HS-5 (cell line): ENCODE results near the gene DGKD.

Experiments
- DNase-seq: peaks from one replicate; pipeline ENCODE4 v3.0.0-alpha.2; 2012; ENCODE audit warnings: low read depth

Gene DGKD

GRCh38 chr2:233446121-233446520 is 91.8 kb downstream of the DGKD start:
- no peak for DNase-seq

GRCh38 chr2:233446606-233447305 is 92.5 kb downstream of the DGKD start:
- DNase-seq, result no peak

GRCh38 chr2:233447506-233448219 is 93.4 kb downstream of the DGKD start:
- DNase-seq, result no peak

- DNase-seq, result no peak
Measured at GRCh38 chr2:233448220-233448559, 93.9 kb downstream of the DGKD start.

GRCh38 chr2:233448575-233448974 is 94.3 kb downstream of the DGKD start:
- no peak for DNase-seq

GRCh38 chr2:233449081-233449901 is 95.0 kb downstream of the DGKD start:
- no peak for DNase-seq

GRCh38 chr2:233449921-233450863 is 95.9 kb downstream of the DGKD start:
- DNase-seq, result no peak

GRCh38 chr2:233450864-233451575 is 96.7 kb downstream of the DGKD start:
- no peak for DNase-seq

DNA sequence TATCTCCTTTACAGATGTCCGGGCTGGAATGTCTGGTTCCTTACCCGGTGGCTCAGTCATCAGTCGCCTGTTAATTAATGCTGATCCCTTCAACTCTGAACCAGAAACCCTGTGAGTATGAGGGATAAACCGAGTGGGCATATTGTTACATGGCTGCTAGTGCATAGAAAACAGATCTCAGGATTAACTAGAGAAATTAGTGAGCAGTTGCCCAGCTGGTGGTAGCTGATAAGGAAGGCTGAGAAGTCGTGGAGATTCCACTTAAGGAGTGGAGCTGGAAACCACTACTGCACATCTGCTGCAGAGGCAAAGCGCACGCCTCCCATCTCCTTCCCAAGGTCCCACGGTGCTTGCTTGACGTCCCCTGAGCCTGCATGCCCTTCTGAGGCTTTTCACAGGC is 97.7 kb downstream of the DGKD start:
- DNase-seq, result no peak

- DNase-seq, result no peak
Measured at GRCh38 chr2:233453111-233453915, 99.0 kb downstream of the DGKD start.

GRCh38 chr2:233453916-233454315 is 99.6 kb downstream of the DGKD start:
- DNase-seq, result no peak

- no peak for DNase-seq
Measured at GRCh38 chr2:233455006-233455405, 100.7 kb downstream of the DGKD start.

GRCh38 chr2:233455491-233455890 is 101.2 kb downstream of the DGKD start:
- DNase-seq, result no peak

- no peak for DNase-seq
Measured at GRCh38 chr2:233456111-233456510, 101.8 kb downstream of the DGKD start.

GRCh38 chr2:233456934-233457333 is 102.6 kb downstream of the DGKD start:
- DNase-seq, result no peak

DNA sequence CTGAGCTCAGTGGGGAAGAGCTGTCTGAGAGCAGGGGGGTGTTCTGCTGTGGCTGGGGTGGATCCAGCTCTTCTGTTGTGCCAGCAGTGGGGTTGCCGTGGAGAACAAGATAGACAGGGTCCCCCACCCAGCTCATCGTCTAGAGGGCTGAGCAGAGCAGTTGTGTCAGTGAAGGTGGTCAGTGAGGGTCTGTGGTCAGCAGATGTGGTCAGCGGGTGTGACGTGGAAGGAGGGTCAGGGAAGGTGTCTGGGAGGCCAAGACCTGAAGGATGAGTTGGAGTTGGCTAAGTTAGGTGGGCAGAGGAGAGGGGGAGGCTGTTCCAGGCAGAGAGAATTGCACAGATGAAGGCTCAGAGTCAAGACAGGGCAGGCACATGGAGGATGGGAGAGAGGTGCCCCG is 103.1 kb downstream of the DGKD start:
- no peak for DNase-seq

DNA sequence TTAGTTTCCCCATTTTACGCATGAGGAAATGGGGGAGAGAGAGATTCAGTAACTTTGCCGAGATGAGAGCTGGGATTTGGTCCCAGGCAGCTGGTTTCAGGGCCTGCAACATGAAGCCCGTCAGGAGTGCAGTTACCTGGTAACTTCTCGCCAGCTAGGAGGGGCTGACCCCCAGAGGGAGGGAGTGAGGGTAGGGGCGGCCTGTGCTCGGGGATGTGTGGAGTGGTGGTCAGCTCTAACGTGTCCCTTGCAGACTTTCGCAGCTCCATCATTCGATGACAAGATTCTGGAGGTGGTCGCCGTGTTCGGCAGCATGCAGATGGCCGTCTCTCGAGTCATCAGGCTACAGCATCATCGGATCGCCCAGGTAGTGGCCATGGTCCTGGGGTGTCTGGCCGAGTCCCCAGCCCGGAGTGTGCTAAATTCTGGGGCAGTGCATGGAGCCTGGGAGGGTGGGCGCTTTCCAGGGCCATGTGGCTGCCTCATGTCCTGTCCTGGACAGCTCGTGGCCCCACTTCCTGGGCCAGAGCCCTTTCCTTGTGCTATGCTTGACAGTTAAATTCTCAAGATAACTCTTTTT is 103.8 kb downstream of the DGKD start:
- no peak for DNase-seq

- no peak for DNase-seq
Measured at GRCh38 chr2:233458826-233459225, 104.5 kb downstream of the DGKD start.

GRCh38 chr2:233459426-233459825 is 105.1 kb downstream of the DGKD start:
- DNase-seq, result no peak
